K562 (cell line): ENCODE data around the gene C6orf47. TPM values are rescaled to one million over a fixed set of nuclear protein-coding genes. Genes with fewer than 3 reads are reported as not detected.

Experiments
- CEBPZ ChIP-seq: fragments of 150-350 bp; IDR thresholded peaks from 2 replicates; pipeline ENCODE4 v1.6.1; 2014; ENCODE audit warnings: low read depth, mild to moderate bottlenecking, low read length, borderline replicate concordance
- FOS ChIP-seq: IDR thresholded peaks from 3 replicates; pipeline ENCODE4 v1.6.1; 2011; ENCODE audit not compliant: insufficient read length; ENCODE audit errors: extremely low read depth
- HLTF ChIP-seq: fragments of 450-650 bp; IDR thresholded peaks from 2 replicates; pipeline ENCODE4 v1.6.1; 2016
- HMG20B ChIP-seq: fragments of 250-450 bp; sonication (Bioruptor Pico); IDR thresholded peaks from 2 replicates; pipeline ENCODE4 v1.5.0; 2021; ENCODE audit warnings: mild to moderate bottlenecking
- KDM1A ChIP-seq, 2 experiments: fragments of 450-650 bp; IDR thresholded peaks; 2 replicates each; pipeline ENCODE4 v1.6.1; 2016; ENCODE audit warnings: mild to moderate bottlenecking in 2 of 2
- MIER1 ChIP-seq: fragments of 450-650 bp; IDR thresholded peaks from 2 replicates; pipeline ENCODE4 v1.6.1; 2016; ENCODE audit warnings: antibody characterized with exemption, mild to moderate bottlenecking, low read depth
- NFATC3 ChIP-seq: fragments of 450-650 bp; IDR thresholded peaks from 2 replicates; pipeline ENCODE4 v1.6.1; 2017; ENCODE audit warnings: mild to moderate bottlenecking
- PYGO2 ChIP-seq: fragments of 450-650 bp; IDR thresholded peaks from 2 replicates; pipeline ENCODE4 v1.6.1; 2016; ENCODE audit warnings: mild to moderate bottlenecking, missing genetic modification characterization, moderate library complexity, missing compliant biosample characterization
- RAD51 ChIP-seq: fragments of 450-650 bp; IDR thresholded peaks from 2 replicates; pipeline ENCODE4 v1.7.1; 2016; ENCODE audit warnings: low read depth, mild to moderate bottlenecking, borderline replicate concordance
- SP2 ChIP-seq: IDR thresholded peaks from 2 replicates; pipeline ENCODE4 v1.6.1; 2011; ENCODE audit warnings: mild to moderate bottlenecking, low read depth, low read length, moderate library complexity; ENCODE audit not compliant: poor library complexity, severe bottlenecking; ENCODE audit errors: extremely low read depth
- TAF7 ChIP-seq: fragments of 450-650 bp; IDR thresholded peaks from 2 replicates; pipeline ENCODE4 v1.6.1; 2016; ENCODE audit warnings: missing genetic modification characterization, missing compliant biosample characterization
- TAF9B ChIP-seq: fragments of 450-650 bp; IDR thresholded peaks from 2 replicates; pipeline ENCODE4 v1.6.1; 2018; ENCODE audit warnings: mild to moderate bottlenecking; ENCODE audit not compliant: partially characterized antibody
- TFAM ChIP-seq: fragments of 250-450 bp; sonication (Bioruptor Pico); conservative IDR thresholded peaks from 2 replicates; pipeline ENCODE4 v1.5.0; 2021; ENCODE audit warnings: mild to moderate bottlenecking, moderate library complexity
- XRCC5 ChIP-seq: fragments of 200-400 bp; formaldehyde crosslinking; IDR thresholded peaks from 2 replicates; pipeline ENCODE4 v1.6.1; 2017; ENCODE audit warnings: low read depth, mild to moderate bottlenecking, low read length
- YY1 ChIP-seq, 3 experiments: IDR thresholded peaks; 2 replicates each; pipeline ENCODE4 v1.6.1; 2011; ENCODE audit warnings: low read length in 2 of 3, mild to moderate bottlenecking in 2 of 3, moderate library complexity in 2 of 3, borderline replicate concordance in 1 of 3, control low read depth in 1 of 3, low read depth in 1 of 3; ENCODE audit not compliant: insufficient read depth in 3 of 3, insufficient replicate concordance in 2 of 3, control insufficient read depth in 1 of 3, insufficient read length in 1 of 3; ENCODE audit errors: extremely low read depth in 1 of 3
- ZEB2 ChIP-seq: fragments of 450-650 bp; IDR thresholded peaks from 2 replicates; pipeline ENCODE4 v1.6.1; 2016
- polyA plus RNA-seq, 8 experiments: library from polyadenylated mRNA; depleted of rRNA in 4 of 8; stranded (reverse) in 5 of 8; unstranded in 3 of 8; fragments of >200 nt; fragmentation: Nextera tagmentation in 2 of 8; fragmentation: Illumina TruSeq in 1 of 8; extraction: Ambion mirVana in 2 of 8; extraction: Trizol in 1 of 8; gene quantifications; 2 replicates each; pipeline versions ENCODE4 v1.2.1 to v1.2.3, GENCODE V29; 2011 to 2014; ENCODE audit warnings: inconsistent platforms in 1 of 8, missing spikeins in 1 of 8
- total RNA-seq, 7 experiments: library from RNA; depleted of rRNA in 6 of 7; stranded (reverse); fragments of >200 nt in 6 of 7; fragmentation: Illumina TruSeq in 2 of 7; extraction: Trizol in 2 of 7; gene quantifications; 2 replicates each; pipeline versions ENCODE4 v1.2.1 to v1.2.3, GENCODE V29; 2011 to 2021; ENCODE audit warnings: low replicate concordance in 1 of 7
- TF ChIP-seq, protein P1 (sequence below): fragments of 450-650 bp; IDR thresholded peaks from 2 replicates; pipeline ENCODE4 v1.6.1; 2014; ENCODE audit warnings: low read depth, mild to moderate bottlenecking, moderate library complexity, borderline replicate concordance
- TF ChIP-seq, protein P2 (sequence below): fragments of 450-650 bp; conservative IDR thresholded peaks from 2 replicates; pipeline ENCODE4 v1.6.1; 2016; ENCODE audit warnings: missing genetic modification characterization, low read depth, mild to moderate bottlenecking, missing compliant biosample characterization, moderate library complexity
- TF ChIP-seq, protein P3 (sequence below), 2 experiments: fragments of 250-450 bp in 1 of 2; fragments of 450-650 bp in 1 of 2; sonication (Bioruptor Pico) in 1 of 2; IDR thresholded peaks; 2 replicates each; pipeline versions ENCODE4 v1.6.1 to v1.8.0; 2016 to 2021; ENCODE audit warnings: mild to moderate bottlenecking in 2 of 2, moderate library complexity in 2 of 2, missing compliant biosample characterization in 1 of 2, missing genetic modification characterization in 1 of 2

C6orf47 gene
- total and polyA plus RNA-seq, 9 of the 15 experiments (the other 6 are each of a cell fraction or from before 2014, with no cell fraction given) = 0.14 to 43.8 (median 27.0) TPM

DNA sequence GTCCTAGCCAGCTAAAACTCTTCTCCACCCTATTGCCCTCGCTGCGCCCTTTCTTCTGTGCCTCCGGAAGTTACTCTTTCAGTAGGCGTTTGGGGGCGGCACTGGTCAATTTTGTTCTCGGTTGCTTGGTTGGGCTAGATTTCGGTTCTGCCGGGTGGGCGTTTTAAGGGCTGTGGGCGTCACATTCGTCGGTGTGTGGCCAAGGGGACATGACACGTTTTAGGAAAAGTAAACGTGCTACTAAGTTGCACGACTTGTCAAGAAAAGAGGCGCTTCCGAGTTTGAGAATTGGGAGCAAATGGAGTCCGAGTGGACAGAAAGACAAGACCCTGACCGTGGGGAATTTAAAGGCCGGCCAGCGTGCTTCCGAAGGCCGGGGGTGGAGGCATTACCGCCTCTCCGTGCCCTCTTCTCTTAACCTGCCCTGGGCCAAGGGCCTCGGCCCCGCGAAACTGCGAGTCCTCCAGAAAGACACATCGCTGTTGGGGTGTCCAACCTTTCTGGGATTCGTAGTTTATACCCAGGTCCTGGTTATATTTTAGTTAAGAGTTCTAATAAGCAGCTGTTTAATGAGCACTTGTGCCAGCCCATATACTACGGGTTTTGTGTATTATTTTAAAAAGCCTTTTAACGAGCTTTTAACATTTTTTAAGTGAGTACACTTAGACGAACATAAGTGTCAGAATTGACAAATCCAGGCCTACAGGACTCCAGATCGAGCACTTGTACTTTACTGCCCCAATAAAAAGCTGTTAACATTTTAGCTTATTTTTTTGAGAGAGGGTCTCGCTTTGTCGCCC is 7.5 kb downstream of the C6orf47 start (continued):
- TF ChIP-seq HMG20B (CRISPR knock-in tag) (peak; percentile 28; the same call in 1 of the 2 replicates), SP2 (no peak), YY1 (IDR thresholded peaks at IDR 0.05; ENCODE audit: borderline replicate concordance in 1 of 3, control insufficient read depth in 1 of 3, extremely low read depth in 1 of 3, insufficient read depth in 3 of 3, insufficient read length in 1 of 3, insufficient replicate concordance in 2 of 3, low read depth in 1 of 3, low read length in 2 of 3) (peak in 1 of 3 experiments; percentile 71), TFAM (CRISPR knock-in tag) (no peak), NFATC3 (peak; percentile 79), HLTF (peak; percentile 96), TAF9B (no peak), TAF7 (tag) (peak; percentile 86), PYGO2 (0 out of 2 replicates have a peak, but pooled peaks have one; percentile 26), FOS (no peak), KDM1A (IDR thresholded peaks at IDR 0.05) (no peak), MIER1 (peak; percentile 72; the same call in 1 of the 2 replicates), RAD51 (peak; percentile 43; the same call in 1 of the 2 replicates), XRCC5 (peak; percentile 76; the same call in 1 of the 2 replicates), CEBPZ (no peak), ZEB2 (peak; percentile 70)
- TF ChIP-seq, protein P1, sequence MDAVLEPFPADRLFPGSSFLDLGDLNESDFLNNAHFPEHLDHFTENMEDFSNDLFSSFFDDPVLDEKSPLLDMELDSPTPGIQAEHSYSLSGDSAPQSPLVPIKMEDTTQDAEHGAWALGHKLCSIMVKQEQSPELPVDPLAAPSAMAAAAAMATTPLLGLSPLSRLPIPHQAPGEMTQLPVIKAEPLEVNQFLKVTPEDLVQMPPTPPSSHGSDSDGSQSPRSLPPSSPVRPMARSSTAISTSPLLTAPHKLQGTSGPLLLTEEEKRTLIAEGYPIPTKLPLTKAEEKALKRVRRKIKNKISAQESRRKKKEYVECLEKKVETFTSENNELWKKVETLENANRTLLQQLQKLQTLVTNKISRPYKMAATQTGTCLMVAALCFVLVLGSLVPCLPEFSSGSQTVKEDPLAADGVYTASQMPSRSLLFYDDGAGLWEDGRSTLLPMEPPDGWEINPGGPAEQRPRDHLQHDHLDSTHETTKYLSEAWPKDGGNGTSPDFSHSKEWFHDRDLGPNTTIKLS = peak; percentile 90; the same call in 1 of the 2 replicates
- TF ChIP-seq, protein P2, sequence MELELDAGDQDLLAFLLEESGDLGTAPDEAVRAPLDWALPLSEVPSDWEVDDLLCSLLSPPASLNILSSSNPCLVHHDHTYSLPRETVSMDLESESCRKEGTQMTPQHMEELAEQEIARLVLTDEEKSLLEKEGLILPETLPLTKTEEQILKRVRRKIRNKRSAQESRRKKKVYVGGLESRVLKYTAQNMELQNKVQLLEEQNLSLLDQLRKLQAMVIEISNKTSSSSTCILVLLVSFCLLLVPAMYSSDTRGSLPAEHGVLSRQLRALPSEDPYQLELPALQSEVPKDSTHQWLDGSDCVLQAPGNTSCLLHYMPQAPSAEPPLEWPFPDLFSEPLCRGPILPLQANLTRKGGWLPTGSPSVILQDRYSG (tag) = peak; percentile 91
- TF ChIP-seq, protein P3, sequence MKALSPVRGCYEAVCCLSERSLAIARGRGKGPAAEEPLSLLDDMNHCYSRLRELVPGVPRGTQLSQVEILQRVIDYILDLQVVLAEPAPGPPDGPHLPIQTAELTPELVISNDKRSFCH (CRISPR knock-in tag; IDR thresholded peaks at IDR 0.05) = no peak
- TF ChIP-seq, protein P3 (tag; IDR thresholded peaks at IDR 0.05) = 0 out of 2 replicates have a peak, but pooled peaks have one; percentile 26
